HL-60 (cell line): ENCODE measurements around the gene SH3RF1.

ENCODE experiments used
- CTCF ChIP-seq: IDR thresholded peaks from one replicate; pipeline ENCODE4 v1.5.1; 2011; ENCODE audit warnings: low read length, control low read depth, inconsistent platforms; ENCODE audit not compliant: insufficient read depth
- POLR2AphosphoS5 ChIP-seq: IDR thresholded peaks from 2 replicates; pipeline ENCODE4 v1.6.1; 2012; ENCODE audit warnings: low read depth
- REST ChIP-seq: IDR thresholded peaks from 2 replicates; pipeline ENCODE4 v1.6.1; 2012; ENCODE audit warnings: low read depth; ENCODE audit not compliant: insufficient replicate concordance

- TF ChIP-seq POLR2AphosphoS5 (no peak), CTCF (no peak), REST (no peak)
These were observed 75.7 kb downstream of the SH3RF1 start for GRCh38 chr4:169195032-169195431.
